ENCODE measurements around the gene LDHAL6A. TPM values are rescaled to one million over a fixed set of nuclear protein-coding genes. Genes with fewer than 3 reads are reported as not detected.

The LDHAL6A gene
- total RNA-seq, 1 donor from 2014 or later: not detected

Other genes with a start within 250 kb of the LDHAL6A start
- not detected in 2 replicates for gene SAA4, start 219.1 kb upstream of the LDHAL6A start, total RNA-seq
- gene SAA2, start 207.2 kb upstream of the LDHAL6A start, total RNA-seq: not detected in 2 replicates
- 0.43 TPM in 1 of 2 replicates, not detected in the other for gene SAA1, start 189.6 kb upstream of the LDHAL6A start, total RNA-seq
- gene HPS5, start 133.7 kb upstream of the LDHAL6A start, total RNA-seq: 22.6 and 28.0 TPM in 2 replicates
- gene GTF2H1, start 133.3 kb upstream of the LDHAL6A start, total RNA-seq: 41.5 and 47.8 TPM in 2 replicates
- 852 and 929 TPM in 2 replicates for gene LDHA, start 61.3 kb upstream of the LDHAL6A start, total RNA-seq
- gene LDHC, start 43.5 kb upstream of the LDHAL6A start, total RNA-seq: not detected in 2 replicates
- gene TSG101, start 71.1 kb downstream of the LDHAL6A start, total RNA-seq: 53.1 and 58.5 TPM in 2 replicates
- gene UEVLD, start 132.9 kb downstream of the LDHAL6A start, total RNA-seq: 20.1 and 23.6 TPM in 2 replicates
- gene MISFA, start 143.9 kb downstream of the LDHAL6A start, total RNA-seq: 2.7 and 2.9 TPM in 2 replicates
- 19.7 and 24.4 TPM in 2 replicates for gene SPTY2D1, start 178.5 kb downstream of the LDHAL6A start, total RNA-seq
- 4.0 and 5.3 TPM in 2 replicates for gene TMEM86A, start 242.9 kb downstream of the LDHAL6A start, total RNA-seq